D721Med (cell line): ENCODE results near the gene LRRC8E.

ENCODE experiments used
- DNase-seq: peaks from one replicate; pipeline ENCODE4 v3.0.0; 2011; ENCODE audit warnings: low spot score; ENCODE audit not compliant: insufficient read length
- FAIRE-seq: peaks from 2 replicates; lab custom pipeline; 2011; peaks lifted over from hg19 to GRCh38; lab: Jason Lieb, UNC
- TF ChIP-seq, protein P1 (sequence below): IDR thresholded peaks from 2 replicates; pipeline ENCODE4 v1.5.1; 2012; ENCODE audit warnings: mild to moderate bottlenecking, control low read depth; ENCODE audit not compliant: insufficient read depth; ENCODE audit errors: missing control alignments

LRRC8E gene

DNA sequence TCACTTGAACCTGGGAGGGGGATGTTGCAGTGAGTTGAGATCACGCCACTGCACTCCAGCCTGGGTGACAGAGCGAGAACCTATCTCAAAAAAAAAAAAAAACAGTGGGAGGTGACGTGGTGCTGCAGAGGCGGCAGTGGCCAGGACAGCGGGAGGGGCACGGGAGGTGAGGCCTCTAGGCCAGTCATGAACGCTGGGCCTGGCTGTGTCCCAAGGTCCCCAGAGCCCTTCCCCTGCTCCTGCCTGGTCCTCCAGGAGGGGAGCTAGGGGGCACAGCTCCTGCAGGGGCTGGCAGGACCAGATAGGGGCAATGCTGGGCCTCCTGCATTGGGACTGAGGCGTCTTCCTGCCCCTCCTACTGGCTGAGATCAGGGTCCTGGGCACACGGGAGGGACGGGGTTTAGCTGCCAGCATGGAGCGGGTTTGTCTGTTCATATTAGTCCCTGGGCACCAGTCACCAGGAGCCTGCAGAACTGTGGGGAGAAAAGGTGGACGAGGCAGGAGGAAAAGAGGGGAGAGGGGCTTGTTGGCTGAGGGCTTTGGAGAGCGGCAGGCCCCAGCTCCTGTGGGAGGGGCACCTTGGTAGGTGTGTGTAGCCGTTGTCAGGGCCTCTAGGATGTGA lies 19.9 kb downstream of the LRRC8E start:
- no peak for DNase-seq
- no peak for FAIRE-seq

DNA sequence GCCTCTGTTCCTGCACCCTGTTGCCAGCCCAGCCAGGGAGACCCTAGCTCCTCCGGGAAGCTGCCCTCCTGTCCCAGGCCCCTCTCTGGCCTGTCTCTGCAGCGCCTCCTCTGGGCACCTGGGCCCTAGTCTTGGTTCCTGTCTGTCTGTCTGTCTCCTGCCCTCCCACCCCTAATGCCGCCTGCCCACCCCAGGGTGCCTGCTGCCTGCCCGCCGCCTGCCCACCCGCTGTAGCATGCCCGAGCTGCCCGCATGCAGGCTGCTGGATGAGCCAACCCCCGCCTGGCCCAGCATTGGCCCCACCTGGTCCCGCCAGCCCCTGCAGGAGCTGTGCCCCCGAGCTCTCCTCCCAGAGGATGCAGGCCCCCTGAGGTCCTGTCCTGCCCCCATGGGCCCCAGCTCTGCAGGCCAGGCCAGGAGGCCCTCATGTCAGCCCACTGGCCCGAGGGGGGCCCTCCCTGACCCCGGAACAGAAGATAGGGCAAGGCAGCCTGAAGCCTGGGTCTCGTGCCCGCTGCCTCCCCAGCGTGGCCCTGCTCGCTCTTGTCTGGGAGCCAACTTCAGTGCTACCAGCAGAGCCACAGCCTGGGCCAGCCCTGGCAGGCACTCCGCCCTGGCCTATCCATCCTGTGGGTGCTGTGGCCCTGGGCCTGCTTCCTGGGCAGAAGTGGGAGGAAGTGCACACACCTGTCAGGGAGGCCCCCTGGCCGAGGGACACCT lies 20.6 kb downstream of the LRRC8E start:
- TF ChIP-seq, protein P1, sequence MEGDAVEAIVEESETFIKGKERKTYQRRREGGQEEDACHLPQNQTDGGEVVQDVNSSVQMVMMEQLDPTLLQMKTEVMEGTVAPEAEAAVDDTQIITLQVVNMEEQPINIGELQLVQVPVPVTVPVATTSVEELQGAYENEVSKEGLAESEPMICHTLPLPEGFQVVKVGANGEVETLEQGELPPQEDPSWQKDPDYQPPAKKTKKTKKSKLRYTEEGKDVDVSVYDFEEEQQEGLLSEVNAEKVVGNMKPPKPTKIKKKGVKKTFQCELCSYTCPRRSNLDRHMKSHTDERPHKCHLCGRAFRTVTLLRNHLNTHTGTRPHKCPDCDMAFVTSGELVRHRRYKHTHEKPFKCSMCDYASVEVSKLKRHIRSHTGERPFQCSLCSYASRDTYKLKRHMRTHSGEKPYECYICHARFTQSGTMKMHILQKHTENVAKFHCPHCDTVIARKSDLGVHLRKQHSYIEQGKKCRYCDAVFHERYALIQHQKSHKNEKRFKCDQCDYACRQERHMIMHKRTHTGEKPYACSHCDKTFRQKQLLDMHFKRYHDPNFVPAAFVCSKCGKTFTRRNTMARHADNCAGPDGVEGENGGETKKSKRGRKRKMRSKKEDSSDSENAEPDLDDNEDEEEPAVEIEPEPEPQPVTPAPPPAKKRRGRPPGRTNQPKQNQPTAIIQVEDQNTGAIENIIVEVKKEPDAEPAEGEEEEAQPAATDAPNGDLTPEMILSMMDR, result no peak
- FAIRE-seq (no peak), DNase-seq (no peak)

More for the DNA sequence above, 19.9 kb downstream of the LRRC8E start:
- TF ChIP-seq, protein P1, result no peak

DNA sequence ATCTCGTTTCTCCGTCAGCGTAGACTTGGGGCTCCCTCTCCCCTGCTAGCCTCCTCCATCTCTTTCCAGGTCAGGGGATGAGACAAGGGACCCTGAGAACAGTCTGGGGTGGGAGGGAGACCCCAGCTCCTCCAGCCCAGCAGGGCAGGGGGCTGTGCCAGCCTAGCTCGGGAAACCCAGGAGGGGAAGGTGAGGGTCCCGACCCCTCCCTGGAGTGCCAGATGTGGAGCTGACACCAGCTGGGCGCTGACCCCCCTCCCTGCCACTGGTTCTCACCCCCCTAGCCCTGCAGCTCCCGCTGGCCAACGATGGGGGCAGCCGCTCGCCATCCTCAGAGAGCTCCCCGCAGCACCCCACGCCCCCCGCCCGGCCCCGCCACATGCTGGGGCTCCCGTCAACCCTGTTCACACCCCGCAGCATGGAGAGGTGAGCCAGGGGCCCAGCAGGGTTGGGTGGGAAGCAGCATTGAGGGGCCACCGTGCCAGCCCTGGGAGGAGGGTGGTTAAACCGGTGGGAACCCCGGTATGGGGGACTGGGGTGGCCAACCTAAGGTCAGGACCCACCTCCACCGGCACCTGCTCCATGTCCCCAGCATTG lies 21.3 kb downstream of the LRRC8E start:
- TF ChIP-seq, protein P1, result no peak
- FAIRE-seq, result no peak
- DNase-seq, result no peak

DNA sequence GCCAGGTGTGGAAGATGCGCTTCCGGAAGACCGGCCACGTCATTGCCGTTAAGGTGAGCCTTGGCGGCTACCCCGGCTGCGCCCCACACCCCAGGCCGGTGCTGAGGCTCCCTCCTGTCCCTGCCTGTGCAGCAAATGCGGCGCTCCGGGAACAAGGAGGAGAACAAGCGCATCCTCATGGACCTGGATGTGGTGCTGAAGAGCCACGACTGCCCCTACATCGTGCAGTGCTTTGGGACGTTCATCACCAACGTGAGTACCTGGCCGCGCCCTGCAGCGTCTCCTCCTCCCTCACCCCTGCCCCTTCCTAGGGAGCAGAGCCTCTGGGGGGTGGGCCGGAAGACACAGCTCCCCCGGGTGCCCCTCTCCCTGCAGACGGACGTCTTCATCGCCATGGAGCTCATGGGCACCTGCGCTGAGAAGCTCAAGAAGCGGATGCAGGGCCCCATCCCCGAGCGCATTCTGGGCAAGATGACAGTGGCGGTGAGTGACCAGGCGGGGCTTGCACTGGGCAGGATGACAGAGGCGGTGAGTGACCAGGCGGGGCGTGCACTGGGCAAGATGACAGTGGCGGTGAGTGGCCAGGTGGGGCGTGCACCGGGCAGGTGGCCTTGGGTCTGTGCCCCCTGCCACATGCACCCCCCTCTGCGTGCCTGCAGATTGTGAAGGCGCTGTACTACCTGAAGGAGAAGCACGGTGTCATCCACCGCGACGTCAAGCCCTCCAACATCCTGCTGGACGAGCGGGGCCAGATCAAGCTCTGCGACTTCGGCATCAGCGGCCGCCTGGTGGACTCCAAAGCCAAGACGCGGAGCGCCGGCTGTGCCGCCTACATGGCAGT lies 22.2 kb downstream of the LRRC8E start:
- no peak for DNase-seq
- TF ChIP-seq, protein P1, result no peak
- FAIRE-seq, result no peak

DNA sequence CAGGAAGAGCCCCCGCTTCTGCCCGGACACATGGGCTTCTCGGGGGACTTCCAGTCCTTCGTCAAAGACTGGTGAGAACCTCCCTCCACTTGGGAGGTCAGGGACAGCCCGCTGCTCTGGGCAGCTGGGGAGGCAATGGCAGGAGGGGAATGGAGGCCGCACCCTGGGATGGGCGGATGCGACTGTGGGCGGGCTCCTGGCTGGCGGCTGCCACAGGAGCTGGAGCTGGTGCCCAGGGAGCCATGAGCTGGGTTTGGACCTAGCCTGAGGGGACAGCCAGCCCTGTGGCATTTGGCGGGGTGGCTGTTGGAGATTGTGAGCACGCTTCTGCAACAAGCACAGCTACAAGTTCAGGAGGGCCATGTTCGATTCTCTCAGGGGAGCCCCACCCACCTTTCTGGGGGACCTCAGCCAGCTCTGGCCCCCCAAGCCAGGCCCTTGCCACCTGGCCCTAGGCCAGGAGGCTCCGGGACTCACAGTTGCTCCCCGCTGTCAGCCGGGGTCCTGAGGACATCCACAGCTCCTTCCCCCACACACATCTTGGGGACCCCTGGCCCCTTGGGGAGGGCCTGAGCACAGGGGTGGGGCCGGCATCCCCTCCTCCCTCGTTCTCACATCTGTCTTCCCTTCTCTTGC lies 23.3 kb downstream of the LRRC8E start:
- no peak for FAIRE-seq
- TF ChIP-seq, protein P1, result no peak
- DNase-seq, result no peak

DNA sequence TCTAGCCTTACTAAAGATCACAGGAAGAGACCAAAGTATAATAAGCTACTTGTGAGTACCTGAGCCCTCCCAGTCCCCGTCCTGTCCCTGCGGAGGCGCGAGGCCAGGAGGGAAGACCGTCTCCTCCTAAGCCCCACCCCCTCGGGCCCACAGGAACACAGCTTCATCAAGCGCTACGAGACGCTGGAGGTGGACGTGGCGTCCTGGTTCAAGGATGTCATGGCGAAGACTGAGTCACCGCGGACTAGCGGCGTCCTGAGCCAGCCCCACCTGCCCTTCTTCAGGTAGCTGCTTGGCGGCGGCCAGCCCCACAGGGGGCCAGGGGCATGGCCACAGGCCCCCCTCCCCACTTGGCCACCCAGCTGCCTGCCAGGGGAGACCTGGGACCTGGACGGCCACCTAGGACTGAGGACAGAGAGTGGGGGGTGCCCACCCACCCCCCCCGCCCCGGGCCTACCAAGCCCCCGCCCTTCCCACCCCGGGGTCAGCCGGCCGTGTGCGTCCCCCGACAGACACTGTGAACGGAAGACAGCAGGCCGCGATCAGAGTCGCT lies 23.9 kb downstream of the LRRC8E start:
- FAIRE-seq (no peak), DNase-seq (no peak)
- TF ChIP-seq, protein P1, result no peak
